ENCODE measurements around the gene PRAC2. TPM values are rescaled to one million over a fixed set of nuclear protein-coding genes. Genes with fewer than 3 reads are reported as not detected.

The PRAC2 gene
- total RNA-seq, 2 donors from 2014 or later, result not detected

DNA sequence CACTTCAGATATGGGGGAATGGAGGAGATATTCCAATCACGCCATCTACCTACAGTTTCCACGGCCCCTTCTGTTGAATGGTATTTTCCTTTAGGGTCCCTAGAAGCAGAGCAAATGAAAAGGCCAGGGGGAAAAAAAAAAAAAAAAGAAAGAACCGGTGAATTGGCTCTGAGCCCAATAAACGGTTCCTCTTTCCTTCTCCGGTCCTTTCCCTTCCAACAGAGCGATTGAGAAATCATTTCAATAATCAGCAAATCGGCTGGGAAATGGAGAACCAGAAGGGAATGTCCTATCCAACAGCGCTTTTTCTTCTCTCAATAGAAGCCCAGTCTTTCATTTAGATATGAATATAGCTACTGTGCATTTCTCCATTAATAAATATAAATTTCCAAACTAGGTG is 32.4 kb downstream of the PRAC2 start:
- 30 to 36% methylated on average over 2 to 7 of the region's 8 CpGs for WGBS, 2 experiments (ENCODE audit: insufficient coverage in 1 of 2, insufficient read length in 1 of 2)
- no peaks in the 10 kb centered on the region for H3K9me3 Mint-ChIP-seq
- H3K27ac Mint-ChIP-seq, result no peak overlapping the region
- H3K9me3 ChIP-seq (ENCODE audit: control insufficient read depth, low read length), result no peaks in the 10 kb centered on the region
- no peaks in the 10 kb centered on the region for H3K4me1 ChIP-seq (ENCODE audit: control insufficient read depth, insufficient read depth, low read length)
- H3K27ac ChIP-seq (ENCODE audit: low read depth, low read length), result no peak overlapping the region
- H3K36me3 ChIP-seq (ENCODE audit: control insufficient read depth, insufficient read depth, low read length), result no peaks in the 10 kb centered on the region
- peaks cover 100% of the 10 kb centered on the region for H3K27me3 ChIP-seq (ENCODE audit: control insufficient read depth, insufficient read depth, low read length, poor library complexity, severe bottlenecking)
- peaks cover 99% of the 10 kb centered on the region for H3K27me3 Mint-ChIP-seq (ENCODE audit: insufficient read depth)
- TF ChIP-seq, protein P1, sequence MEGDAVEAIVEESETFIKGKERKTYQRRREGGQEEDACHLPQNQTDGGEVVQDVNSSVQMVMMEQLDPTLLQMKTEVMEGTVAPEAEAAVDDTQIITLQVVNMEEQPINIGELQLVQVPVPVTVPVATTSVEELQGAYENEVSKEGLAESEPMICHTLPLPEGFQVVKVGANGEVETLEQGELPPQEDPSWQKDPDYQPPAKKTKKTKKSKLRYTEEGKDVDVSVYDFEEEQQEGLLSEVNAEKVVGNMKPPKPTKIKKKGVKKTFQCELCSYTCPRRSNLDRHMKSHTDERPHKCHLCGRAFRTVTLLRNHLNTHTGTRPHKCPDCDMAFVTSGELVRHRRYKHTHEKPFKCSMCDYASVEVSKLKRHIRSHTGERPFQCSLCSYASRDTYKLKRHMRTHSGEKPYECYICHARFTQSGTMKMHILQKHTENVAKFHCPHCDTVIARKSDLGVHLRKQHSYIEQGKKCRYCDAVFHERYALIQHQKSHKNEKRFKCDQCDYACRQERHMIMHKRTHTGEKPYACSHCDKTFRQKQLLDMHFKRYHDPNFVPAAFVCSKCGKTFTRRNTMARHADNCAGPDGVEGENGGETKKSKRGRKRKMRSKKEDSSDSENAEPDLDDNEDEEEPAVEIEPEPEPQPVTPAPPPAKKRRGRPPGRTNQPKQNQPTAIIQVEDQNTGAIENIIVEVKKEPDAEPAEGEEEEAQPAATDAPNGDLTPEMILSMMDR (conservative IDR thresholded peaks at IDR 0.05), result no peak
- H3K4me3 Mint-ChIP-seq, result no peak overlapping the region
- peaks cover 5% of the 10 kb centered on the region for H3K4me1 Mint-ChIP-seq
- H3K4me3 ChIP-seq (ENCODE audit: low read length), result no peak overlapping the region
- no peak overlapping the region for H3K9ac ChIP-seq (ENCODE audit: extremely low read depth, low read length, poor library complexity, severe bottlenecking)
- no peak for DNase-seq
- H3K36me3 Mint-ChIP-seq (ENCODE audit: low read depth), result no peaks in the 10 kb centered on the region

DNA sequence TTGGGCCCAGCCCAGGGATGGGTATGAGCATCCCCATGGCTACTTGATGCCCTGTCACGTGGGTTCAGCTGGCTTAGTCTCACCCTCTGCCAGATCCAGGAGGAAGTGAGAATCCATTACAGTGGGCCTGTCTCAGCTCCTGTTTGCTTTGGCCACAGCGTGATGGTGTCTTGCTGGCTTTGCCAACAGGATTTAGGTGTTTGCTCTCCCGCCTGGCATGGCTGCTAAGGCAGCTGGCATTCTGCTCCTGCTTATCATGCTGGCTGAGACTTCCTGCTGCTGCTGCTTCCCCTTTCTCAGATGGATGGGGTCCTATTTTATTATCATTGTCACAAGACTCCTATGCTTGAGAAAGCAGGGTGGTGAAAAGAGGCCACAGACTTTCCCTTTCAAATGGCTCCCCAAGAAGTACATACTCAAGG is 33.9 kb downstream of the PRAC2 start:
- Mint-ChIP-seq H3K27me3 (ENCODE audit: insufficient read depth) (peaks cover 99% of the 10 kb centered on the region), H3K4me1 (peaks cover 5% of the 10 kb centered on the region), H3K36me3 (ENCODE audit: low read depth) (no peaks in the 10 kb centered on the region), H3K27ac (no peak overlapping the region), H3K9me3 (no peaks in the 10 kb centered on the region), H3K4me3 (no peak overlapping the region)
- DNase-seq, result no peak
- no peak overlapping the region for H3K9ac ChIP-seq (ENCODE audit: extremely low read depth, low read length, poor library complexity, severe bottlenecking)
- H3K36me3 ChIP-seq (ENCODE audit: control insufficient read depth, insufficient read depth, low read length), result no peaks in the 10 kb centered on the region
- no peak overlapping the region for H3K27ac ChIP-seq (ENCODE audit: low read depth, low read length)
- 65 to 68% methylated on average over 3 of the region's 3 CpGs for WGBS, 2 experiments (ENCODE audit: insufficient coverage in 1 of 2, insufficient read length in 1 of 2)
- H3K9me3 ChIP-seq (ENCODE audit: control insufficient read depth, low read length), result no peaks in the 10 kb centered on the region
- TF ChIP-seq, protein P1 (conservative IDR thresholded peaks at IDR 0.05), result no peak
- H3K4me3 ChIP-seq (ENCODE audit: low read length), result no peak overlapping the region
- H3K27me3 ChIP-seq (ENCODE audit: control insufficient read depth, insufficient read depth, low read length, poor library complexity, severe bottlenecking), result peaks cover 100% of the 10 kb centered on the region
- no peaks in the 10 kb centered on the region for H3K4me1 ChIP-seq (ENCODE audit: control insufficient read depth, insufficient read depth, low read length)

DNA sequence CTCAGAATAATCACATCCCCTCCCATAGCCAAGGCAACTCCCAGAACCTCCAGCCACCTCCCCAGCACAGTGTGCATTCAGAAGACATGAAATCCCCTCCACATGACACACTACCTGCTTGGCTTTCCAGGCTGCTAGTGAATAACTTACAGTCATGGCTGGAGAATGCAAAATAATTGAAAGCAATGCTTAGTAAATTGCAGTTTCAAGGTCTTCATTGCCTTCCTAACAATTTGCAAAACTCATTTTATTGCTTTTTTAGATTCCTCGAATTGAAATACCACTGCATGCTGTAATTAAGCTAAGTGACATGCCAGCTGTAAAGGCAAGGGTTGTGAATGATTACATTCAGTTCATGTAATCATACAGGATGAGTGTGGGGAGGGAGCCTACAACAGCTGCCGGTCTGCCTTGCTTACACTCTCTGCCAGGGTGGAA is 34.6 kb downstream of the PRAC2 start:
- no peaks in the 10 kb centered on the region for H3K9me3 Mint-ChIP-seq
- 72% methylated on average over 2 of the region's 2 CpGs; no CpG with 5 or more reads in 1 of the 2 experiments for WGBS, 2 experiments (ENCODE audit: insufficient coverage in 1 of 2, insufficient read length in 1 of 2)
- no peak for DNase-seq
- H3K36me3 Mint-ChIP-seq (ENCODE audit: low read depth), result no peaks in the 10 kb centered on the region
- TF ChIP-seq, protein P1 (conservative IDR thresholded peaks at IDR 0.05), result no peak
- Histone ChIP-seq H3K27me3 (ENCODE audit: control insufficient read depth, insufficient read depth, low read length, poor library complexity, severe bottlenecking) (peaks cover 100% of the 10 kb centered on the region), H3K4me3 (ENCODE audit: low read length) (no peak overlapping the region), H3K27ac (ENCODE audit: low read depth, low read length) (no peak overlapping the region), H3K9ac (ENCODE audit: extremely low read depth, low read length, poor library complexity, severe bottlenecking) (no peak overlapping the region), H3K36me3 (ENCODE audit: control insufficient read depth, insufficient read depth, low read length) (no peaks in the 10 kb centered on the region), H3K9me3 (ENCODE audit: control insufficient read depth, low read length) (no peaks in the 10 kb centered on the region), H3K4me1 (ENCODE audit: control insufficient read depth, insufficient read depth, low read length) (no peaks in the 10 kb centered on the region)
- peaks cover 99% of the 10 kb centered on the region for H3K27me3 Mint-ChIP-seq (ENCODE audit: insufficient read depth)
- H3K4me1 Mint-ChIP-seq, result peaks cover 5% of the 10 kb centered on the region
- no peak overlapping the region for H3K27ac Mint-ChIP-seq
- no peak overlapping the region for H3K4me3 Mint-ChIP-seq
